ENCODE measurements around the gene SRCIN1.

The SRCIN1 gene

DNA sequence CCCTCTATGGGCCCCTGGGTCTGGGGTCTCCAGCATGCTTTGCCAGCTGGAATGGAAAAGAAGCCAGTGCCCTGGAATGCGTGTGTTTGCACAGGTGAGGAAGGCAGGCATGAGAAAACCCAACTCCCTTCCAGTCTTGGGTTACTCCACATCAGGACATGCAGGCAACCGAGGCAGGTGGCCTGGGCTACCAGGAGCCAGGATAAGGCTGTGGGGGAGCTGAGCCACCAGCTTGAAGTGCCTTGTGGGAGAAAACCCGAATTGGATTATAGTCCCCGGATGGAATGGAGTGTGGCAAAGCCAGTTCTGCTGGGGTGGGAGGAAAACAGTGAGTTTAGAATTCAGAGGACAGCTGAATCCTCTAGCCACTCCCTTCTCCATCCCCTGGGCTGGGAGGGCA lies 7.2 kb downstream of the SRCIN1 start:
- peak; percentile 83 for DNase-seq (ENCODE audit: low read depth)

DNA sequence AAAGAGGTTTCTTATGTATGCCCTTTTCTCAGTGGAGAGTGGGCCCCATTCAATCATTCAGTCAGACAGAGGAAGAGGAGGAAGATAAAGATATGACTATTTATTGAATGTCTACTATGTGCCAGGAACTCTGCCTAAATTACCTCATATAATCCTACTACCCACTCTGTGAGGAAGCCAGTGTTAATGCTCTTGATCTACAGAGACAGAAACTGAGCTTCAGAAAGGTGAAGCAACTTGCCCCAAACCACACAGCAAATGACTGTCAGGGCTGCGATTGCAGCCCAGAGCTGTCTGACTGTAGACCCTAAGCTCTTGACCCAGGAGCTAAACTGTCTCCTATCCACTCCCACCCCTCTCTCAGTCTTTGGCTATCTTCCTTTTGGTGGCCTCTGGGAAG lies 8.4 kb downstream of the SRCIN1 start:
- DNase-seq (ENCODE audit: low read depth): no peak

DNA sequence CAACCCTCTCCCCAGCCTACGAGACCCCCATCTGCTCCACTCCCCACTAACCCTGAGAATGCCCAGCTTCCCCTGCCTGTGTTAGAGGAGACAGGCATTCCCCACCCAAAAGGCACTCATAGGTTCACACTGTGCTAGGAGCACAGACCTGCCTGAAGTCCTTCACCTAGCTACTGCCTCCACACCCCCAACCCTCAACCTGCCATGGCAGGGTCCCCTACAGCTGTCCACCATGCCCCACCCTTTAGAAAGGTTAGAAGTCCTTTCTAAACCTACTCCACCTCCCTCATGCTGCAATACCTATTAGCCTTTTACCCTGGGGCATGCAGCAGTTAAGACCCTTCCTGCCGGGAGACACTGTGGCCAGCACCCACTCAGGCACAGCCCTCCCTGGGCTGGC lies 9.1 kb downstream of the SRCIN1 start:
- DNase-seq (ENCODE audit: low read depth): no peak

DNA sequence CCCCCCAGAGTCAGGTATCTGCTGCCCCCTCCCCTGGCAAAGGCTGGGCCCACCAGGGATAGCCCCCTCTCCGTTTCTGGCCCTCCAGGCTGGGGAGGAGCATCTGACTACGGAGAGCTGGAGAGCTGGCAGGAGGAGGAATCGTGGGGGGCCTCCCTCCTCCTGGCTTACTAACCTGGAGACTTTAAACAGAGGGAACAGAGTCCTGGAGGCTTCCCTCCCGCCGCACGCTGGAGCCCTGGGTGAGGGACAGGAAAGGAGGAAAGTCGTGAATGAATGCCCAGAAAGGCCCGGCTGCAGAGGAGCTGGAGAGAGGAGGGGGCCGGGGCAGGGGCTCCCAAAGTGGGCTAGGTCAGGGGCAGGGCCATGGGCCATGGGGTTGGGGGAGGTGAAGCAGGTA lies 9.9 kb downstream of the SRCIN1 start:
- no peak for DNase-seq (ENCODE audit: low read depth)

DNA sequence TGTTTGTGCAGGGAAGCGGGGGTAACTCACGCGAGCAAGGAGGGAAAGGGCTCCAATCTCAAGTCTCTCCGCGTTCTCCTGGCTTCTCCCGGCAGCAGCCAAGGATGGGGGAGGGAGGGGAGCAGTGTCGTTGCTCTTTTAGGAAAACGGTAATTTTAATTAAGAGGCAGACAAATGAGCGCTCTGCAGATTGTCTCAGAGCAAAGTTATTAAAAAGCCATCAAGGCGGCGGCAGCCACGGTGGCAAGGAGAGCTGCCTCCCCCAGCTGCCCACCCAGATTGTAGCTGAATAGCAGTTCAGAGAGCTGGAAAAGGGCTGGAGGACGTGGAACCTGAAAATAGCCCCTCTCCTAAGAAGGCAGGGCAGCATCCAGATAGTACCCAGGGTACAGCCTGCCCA lies 11.6 kb downstream of the SRCIN1 start:
- no peak for DNase-seq (ENCODE audit: low read depth)

DNA sequence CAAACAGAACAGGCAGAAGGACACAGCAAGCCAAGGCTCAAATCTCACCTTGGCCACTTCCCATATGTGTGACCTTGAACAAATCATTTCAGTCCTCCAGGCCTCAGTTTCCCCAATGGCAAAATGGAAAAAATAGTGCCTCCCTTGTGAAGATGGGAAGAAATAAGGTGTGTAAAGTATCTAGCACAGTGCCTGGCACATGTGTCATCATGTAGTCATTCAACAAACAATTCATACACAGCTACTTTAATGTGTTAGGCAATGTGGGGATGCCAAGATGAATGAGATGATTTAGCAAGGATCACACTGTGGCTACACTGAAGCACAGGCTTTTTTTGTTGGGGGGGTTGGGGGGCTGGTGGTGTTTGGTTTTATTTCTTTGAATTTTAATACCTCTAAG lies 13.3 kb downstream of the SRCIN1 start:
- DNase-seq (ENCODE audit: low read depth): no peak

DNA sequence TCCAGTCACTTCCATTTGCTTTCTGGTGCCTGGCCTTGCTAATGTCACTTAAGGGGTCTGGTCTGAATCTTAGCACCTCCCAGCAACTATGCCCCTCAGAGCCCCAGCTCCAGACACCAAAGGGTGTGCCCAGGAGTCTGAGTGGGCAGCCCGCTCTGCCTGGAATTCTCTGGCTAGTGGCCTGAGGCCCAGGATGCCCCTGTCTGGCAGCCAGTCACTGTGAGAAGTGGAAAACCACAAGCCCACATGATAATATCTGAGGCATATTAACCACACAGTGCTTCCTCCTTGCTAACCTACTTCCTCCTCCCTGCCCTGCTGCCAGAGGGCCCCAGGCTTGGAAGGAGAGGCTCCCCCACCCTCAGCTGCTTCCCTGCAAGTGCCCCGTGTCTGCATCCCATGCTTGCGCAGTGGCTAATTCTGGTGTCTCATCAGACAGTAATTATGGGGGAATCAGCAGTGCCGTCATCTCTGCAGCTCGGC lies 14.0 kb downstream of the SRCIN1 start:
- DNase-seq (ENCODE audit: low read depth): peak; percentile 64

DNA sequence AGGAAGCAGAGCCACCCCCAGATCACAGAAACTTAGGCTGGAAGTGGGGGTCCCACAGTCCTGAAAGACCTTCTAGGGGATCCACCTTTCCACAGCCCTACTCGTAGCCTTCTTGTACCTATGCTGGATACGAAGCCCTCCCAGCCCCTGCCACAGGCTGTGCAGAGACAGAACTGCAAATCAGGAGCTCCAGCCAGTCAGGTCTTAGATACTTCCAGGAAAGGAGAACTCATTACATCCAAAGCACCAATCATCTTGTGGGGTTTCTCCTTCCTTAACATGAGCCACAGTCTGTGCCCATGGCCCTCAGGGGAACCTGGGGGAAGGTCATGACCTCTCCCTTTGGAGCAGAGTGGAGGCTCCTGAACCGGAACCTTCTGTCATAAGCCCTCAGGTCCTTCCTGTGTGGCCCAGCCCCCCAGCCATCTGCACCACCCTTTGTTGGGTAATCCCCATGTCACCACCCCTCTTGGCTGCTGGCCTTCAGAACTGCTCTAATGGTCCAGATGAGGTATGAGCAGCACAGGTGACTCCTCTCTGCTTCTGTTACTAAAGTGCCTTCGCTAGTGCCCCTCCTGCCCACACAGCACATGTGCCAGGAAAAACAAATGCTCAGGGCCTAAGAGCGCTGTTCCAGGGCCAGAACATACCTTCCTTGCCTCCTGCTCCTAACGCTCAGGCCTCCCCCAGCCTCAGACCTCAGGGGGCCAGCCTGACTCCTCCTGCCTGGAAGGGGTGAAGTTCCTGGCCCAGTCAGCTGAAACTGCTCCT lies 14.6 kb downstream of the SRCIN1 start:
- DNase-seq (ENCODE audit: low read depth): no peak

DNA sequence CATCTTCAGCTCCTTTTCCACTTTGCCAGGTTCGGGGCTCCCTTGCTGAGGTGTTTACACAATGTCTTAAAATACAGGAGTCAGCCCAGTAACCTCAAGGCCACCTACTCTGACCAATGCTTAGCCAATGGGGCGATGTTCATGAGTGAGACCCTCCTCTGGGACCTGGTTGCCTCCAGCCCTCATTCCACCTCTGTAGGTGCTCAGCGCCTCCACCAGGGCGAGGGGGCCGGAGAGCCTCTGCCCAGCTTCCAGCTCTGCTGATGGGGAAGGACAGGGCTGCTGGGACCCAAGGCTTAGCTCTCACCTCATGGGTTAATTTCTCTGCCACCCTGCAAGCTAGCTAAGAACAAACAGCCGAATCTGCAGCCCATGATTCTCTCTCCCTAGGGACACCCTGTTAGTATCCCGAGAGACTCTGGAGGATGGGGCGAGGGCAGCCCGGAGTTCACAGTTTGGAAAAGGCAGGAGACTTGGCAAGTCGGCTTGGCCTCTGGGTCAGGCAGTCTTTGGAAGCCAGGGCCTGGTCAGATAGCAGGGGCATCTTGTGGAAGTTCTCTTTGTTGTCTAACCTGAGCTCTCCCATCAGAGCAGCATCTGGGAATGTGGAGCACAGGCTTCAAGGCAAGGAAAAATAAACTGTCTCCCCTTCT lies 16.2 kb downstream of the SRCIN1 start:
- DNase-seq (ENCODE audit: low read depth): no peak

DNA sequence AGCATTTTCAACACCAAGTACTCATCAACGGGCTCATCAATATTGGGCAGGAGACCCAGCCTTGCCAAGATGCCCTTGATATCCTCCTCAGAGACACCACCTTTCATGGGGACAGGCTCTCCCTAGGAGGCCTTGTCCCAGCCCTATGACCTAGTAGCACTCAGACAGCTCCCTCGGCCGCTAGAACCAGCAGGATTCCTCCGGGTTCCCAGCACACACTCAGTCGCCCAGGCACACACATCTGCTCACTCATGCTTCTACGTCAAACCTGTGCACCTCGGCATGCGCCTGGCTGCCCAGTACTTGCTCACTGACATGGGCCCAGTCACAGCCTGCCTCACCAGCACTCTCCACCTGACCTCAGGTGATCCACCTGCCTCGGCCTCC lies 17.0 kb downstream of the SRCIN1 start:
- no peak for DNase-seq (ENCODE audit: low read depth)

DNA sequence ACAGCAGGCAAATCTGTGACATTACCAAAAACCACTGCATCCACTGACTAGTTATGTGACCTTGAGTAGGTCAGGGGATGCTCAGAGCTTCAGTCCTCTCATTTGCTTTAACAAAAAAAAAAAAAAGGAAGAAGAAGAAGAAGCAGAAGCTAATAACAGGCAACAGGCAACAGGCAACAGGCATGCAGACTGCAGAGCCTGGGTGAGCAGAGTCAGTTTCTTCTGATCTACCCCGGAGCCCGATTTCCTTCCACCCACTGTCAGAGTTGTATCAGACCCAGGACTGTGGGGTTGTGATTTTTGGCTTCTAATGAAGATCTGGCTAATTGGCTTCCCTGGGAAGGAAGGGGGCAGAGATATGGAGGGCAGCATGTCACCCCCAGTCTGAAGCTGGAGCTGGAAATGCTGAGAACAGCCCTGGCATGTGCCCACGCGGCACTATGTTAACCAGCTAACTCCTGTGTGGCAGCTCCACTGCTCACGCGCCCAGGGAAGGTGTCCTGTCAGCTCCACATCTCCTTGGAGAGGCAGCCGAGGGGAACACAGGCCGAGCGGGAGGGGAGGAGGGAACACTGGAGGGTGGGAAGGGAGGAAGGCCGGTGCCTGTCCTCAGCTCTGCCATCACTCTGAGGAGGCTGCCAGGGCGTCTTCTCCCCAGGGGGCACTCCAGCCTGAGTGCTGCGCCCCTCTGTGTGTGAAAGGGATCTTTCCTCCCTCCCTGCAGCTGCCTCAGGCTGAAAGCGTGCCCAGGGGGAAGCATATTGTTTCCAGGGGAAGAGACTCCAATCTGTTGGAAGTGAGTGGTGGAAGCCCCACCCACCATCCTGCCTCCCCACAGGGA lies 17.6 kb downstream of the SRCIN1 start:
- DNase-seq (ENCODE audit: low read depth): no peak

DNA sequence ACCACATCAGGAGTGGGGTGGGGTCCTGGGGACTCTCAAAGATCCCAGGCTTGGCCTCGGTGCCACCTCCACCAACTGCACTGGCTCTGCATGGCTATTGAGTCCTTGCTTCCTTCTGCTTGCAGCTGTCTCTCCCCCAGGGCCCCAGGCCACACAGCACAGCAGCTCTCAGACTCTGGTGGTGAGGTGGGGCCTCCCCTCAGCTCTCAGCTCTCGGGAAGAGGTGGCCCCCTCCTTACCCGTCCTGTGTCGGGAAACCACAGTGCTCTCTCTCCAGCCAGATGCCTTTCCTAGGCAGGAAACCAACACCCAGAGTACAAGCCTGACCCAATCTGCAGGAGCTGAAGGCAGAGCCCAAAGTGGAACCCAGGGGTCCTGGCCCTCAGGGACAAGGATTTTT lies 18.5 kb downstream of the SRCIN1 start:
- no peak for DNase-seq (ENCODE audit: low read depth)

DNA sequence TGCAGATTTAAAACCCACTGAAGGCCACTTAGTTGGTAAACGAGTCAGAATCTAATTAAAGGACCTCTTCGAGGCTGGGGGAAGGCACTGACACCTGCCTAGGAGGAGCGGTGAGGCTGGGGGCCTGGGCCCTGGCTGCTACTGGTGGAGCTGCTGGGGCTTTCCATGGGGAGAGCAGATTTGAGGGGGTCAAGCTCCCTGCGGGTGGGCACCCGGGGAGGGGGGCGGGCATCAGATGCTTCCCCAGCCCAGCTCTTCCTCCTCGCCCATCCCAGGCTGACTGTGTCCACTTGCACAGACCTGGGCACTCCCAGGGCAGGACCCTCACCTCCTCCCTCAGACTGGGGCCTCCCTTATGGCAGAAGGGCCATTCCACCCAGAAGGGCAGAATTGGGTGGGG lies 19.0 kb downstream of the SRCIN1 start:
- no peak for DNase-seq (ENCODE audit: low read depth)

DNA sequence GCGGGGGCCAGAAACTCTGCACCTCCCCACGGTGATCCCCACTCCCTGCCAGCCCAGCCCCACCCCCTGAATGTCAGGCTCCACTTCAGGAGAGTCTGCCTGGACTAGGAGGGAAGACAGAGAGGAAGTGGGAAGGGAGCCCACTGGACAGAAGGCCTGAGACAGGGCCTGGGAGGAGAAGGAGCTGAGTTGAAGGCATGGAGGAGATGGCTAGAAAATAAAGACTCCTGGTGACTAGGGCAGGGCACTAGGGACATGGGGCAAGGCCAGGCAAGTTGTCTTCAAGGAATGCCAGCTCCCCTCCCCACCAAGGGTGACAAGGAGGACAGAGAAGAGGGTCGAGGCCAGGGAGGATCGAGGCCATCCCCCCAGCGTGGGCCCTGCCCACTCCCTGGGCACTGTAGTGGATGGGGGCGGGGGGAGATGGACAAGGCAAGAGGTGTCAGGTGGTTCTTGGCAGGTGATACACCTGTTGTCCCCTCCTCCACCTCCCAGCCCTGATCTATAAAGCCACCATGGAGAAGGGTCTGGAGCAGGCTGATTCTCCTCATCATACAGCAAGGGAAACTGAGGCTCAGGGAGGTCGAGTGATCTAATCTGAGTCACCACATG lies 19.7 kb downstream of the SRCIN1 start:
- DNase-seq (ENCODE audit: low read depth): no peak

DNA sequence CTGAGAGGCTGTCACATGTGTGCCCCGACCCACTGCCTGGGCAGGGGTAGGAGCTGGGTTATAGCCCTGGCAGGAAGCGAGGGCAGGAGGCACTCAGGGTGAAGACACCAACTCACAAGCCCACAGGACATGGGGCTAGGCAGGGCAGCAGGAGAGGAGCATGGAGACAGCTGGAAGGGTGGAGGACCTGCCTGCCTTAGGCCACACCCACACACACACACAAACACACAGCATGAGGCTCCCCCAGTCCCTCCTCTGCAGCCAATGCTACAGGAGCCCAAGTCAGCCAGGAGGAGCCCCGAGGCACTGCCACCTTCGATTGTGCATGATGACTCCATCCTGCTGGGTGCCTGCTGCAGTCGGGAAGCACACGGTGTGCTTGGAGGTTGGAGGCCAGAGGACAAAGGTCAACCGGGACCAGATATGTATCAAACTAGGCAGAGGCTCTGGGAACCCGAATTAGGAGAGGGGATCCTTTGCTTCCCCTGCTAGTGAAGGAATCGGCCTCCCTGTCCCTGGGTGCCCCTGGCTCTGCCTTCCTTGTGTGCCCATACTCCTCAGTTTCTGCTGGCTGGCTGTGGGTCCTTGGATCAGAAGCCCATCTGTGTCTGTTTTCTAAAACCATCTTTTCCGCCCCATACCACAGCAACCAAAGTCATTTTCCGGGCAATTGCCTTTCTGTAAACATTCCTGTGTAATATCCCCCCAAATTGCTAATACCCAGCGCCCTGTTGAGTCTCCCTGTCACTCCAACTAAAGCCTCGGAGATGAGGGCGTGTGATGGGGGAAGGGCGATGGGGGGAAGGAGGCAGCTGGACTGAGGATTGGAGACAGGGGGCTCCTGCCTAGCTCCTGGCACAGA lies 20.5 kb downstream of the SRCIN1 start:
- no peak for DNase-seq (ENCODE audit: low read depth)

DNA sequence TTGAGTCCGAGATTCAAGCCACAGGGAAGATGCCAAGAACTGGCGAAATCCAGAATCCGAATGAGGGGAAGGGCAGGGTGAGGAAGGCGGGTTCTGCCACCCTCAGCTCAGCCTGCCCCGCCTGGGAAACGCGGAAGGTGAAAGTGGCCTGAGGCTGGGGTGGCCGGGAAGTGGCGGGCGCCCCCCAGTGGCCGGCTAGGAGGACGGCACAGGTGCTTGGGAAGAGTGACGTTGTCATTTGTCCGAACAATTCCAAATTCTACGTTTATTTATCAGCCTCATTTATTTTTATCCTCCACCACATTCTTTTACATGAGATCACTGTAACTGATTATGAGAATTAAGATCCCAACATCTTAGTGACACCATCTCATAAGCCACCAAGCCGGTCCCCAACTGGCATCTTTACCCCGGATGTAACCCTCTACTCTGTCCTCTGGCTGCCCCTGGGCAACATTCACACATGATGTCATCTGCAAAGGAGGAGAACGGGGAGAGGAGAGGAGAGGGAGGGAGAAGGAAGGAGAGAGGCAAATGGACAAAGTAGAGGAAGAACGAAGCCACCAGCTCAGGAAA lies 21.3 kb downstream of the SRCIN1 start:
- DNase-seq (ENCODE audit: low read depth): peak; percentile 27

DNA sequence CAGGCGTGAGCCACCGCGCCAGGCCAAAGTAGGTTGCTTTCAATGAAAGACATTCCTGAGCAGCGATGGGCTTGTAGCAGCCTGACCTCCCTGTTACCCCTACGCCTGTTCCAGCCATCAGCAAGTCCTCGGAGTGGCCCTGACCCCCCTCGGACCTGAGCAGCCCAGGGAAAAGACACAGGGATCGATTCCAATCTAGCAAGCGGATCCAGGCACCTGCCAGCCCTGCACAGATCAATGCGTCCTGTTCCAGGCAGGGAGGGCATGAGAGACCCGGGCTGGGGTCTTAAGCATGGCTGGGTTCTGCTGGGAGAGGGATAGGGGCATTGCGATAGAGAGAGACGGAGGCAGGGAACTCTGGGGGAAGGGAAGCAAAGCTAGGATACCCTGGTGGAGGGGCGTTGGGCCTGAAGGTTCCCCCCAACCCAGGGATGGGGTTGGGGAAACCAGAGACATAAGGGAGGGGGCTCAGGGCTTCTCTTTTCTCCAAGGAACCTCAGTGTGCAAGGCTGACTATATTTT lies 21.9 kb downstream of the SRCIN1 start:
- DNase-seq (ENCODE audit: low read depth): no peak

DNA sequence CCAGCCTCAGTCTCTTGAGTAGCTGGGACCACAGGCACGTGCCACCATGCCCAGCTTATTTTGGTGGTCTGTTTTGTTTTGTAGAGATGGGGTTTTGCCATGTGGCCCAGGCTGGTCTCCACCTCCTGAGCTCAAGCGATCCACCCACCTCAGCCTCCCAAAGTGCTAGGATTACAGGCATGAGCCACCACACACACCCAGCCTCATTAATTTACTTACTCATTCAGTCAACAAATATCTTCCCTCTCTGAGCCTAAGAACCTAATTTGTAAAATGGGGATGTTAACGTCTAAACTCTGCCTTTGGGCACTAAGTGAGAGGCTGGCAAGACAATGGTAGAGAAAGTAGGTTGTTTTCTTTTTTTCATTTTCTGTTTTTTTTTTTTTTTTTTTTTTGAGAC lies 22.6 kb downstream of the SRCIN1 start:
- no peak for DNase-seq (ENCODE audit: low read depth)

DNA sequence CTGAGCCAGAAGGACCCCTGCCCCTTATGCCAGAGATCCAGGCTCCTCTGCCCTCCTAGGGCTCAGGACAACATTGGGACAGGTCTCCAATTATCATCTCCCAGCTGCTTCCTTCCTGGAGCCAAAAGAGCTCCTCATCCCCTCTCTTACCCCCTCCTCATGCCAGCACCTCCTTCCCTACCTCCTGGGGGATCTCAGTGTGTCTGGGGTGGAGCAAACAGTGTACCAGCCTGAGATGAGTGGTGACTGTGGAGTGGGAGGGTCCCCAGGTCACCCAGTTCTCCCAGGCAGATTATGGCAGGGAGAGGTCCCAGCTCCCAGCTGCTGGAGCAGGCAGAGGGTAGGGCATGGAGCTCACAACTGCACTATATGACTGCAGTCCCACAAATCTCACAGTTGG lies 23.7 kb downstream of the SRCIN1 start:
- no peak for DNase-seq (ENCODE audit: low read depth)

DNA sequence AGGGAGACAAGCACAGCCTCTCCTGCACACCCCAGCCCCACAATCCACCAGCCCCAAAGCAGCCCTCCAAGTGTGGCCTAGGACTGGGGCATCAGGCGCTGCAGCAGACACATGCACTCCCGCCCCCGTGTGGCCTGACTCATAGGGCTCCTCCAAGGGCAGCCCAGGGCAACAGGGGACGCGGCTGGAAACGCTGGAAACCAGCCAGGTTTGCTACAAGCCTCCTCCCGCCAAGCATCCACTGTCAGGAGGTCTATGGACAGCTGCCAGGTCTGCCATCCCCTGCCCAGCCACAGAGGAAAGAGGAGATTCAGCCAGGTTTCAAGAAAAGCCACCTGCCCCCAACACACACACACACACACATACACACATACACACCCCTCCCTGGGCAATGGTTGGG lies 25.8 kb downstream of the SRCIN1 start:
- DNase-seq (ENCODE audit: low read depth): peak; percentile 55

DNA sequence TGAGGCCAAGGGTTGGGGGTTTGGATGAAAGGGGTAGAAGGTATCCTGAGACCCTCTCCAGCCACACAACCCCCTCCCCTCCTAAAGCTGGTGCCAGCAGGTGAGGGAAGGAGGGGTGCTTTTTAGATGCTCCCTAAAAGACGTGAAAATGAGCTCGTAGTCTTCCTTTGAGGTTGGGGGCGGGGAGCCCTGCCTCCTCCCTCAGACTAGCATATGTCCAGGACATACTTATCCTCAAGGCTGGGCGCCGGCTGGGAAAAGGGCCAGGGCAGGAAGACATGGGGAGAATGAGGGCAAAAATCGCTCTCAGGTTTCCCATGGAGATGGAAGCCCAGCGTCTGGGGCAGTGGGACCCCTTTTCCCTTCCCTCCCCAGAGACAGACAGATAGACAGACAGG lies 26.7 kb downstream of the SRCIN1 start:
- no peak for DNase-seq (ENCODE audit: low read depth)

Data from amniotic epithelial cell (primary cell).